SK-N-SH (cell line): ENCODE data around the gene DDC. TPM values are rescaled to one million over a fixed set of nuclear protein-coding genes. Genes with fewer than 3 reads are reported as not detected.

Experiments used
- CTCF ChIA-PET: fragments of 300-600, 350-600 bp; formaldehyde crosslinking; extraction: SDS; loops from one replicate; lab custom pipeline; 2021; lab: Yijun Ruan, JAX
- POLR2A ChIA-PET: fragments of 350-600 bp; sonication (Branson Sonifier 250); formaldehyde crosslinking; extraction: SDS; loops from one replicate; lab custom pipeline; 2020; ENCODE audit warnings: antibody characterized with exemption, inconsistent platforms; lab: Yijun Ruan, JAX
- DNase-seq: peaks from one replicate; pipeline ENCODE4 v3.0.0; 2012
- H2AFZ ChIP-seq: fragments of 200-600 bp; sonication (generic); 2 replicates; pipeline ENCODE4 v1.8.1; 2016; ENCODE audit warnings: antibody characterized with exemption, mild to moderate bottlenecking, low read depth
- H3F3A ChIP-seq: fragments of 200-600 bp; sonication (generic); replicated peaks from 2 replicates; pipeline ENCODE3; 2016; ENCODE audit warnings: antibody characterized with exemption, mild to moderate bottlenecking; ENCODE audit not compliant: insufficient read depth
- H3K27ac ChIP-seq, 2 experiments: fragments of 200-500 bp in 1 of 2; fragments of 200-600 bp in 1 of 2; sonication (Bioruptor generic) in 1 of 2; sonication (generic), shearing (Covaris generic) in 1 of 2; 2 replicates each; pipeline versions ENCODE4 v1.5.1 to v1.6.1; 2014 to 2016; ENCODE audit warnings: low read depth in 2 of 2, inconsistent platforms in 1 of 2, low read length in 1 of 2, mild to moderate bottlenecking in 1 of 2, mixed read lengths in 1 of 2
- H3K27me3 ChIP-seq: fragments of 200-600 bp; sonication (generic), shearing (Covaris generic); 2 replicates; pipeline ENCODE4 v1.6.1; 2016; ENCODE audit warnings: mixed run types; ENCODE audit not compliant: insufficient read depth
- H3K36me3 ChIP-seq, 2 experiments: fragments of 200-500 bp in 1 of 2; fragments of 200-600 bp in 1 of 2; sonication (Bioruptor generic) in 1 of 2; sonication (generic) in 1 of 2; replicated peaks in 1 of 2; 2 replicates each; pipeline versions ENCODE3 to v1.5.1; 2014 to 2016; ENCODE audit warnings: low read length in 1 of 2, mild to moderate bottlenecking in 1 of 2; ENCODE audit not compliant: insufficient read depth in 2 of 2, control insufficient read depth in 1 of 2
- H3K4me1 ChIP-seq, 2 experiments: fragments of 200-500 bp in 1 of 2; fragments of 200-600 bp in 1 of 2; sonication (Bioruptor generic) in 1 of 2; sonication (generic), shearing (Covaris generic) in 1 of 2; 2 replicates each; pipeline versions ENCODE4 v1.5.1 to v1.6.1; 2014 to 2016; ENCODE audit warnings: low read depth in 1 of 2, low read length in 1 of 2, mixed run types in 1 of 2; ENCODE audit not compliant: insufficient read depth in 2 of 2, control insufficient read depth in 1 of 2
- H3K4me2 ChIP-seq: fragments of 200-600 bp; sonication (generic), shearing (Covaris generic); 2 replicates; pipeline ENCODE4 v1.6.1; 2017; ENCODE audit warnings: mixed run types
- H3K4me3 ChIP-seq, 2 experiments: fragments of 200-500 bp in 1 of 2; fragments of 200-600 bp in 1 of 2; sonication (Bioruptor generic) in 1 of 2; sonication (generic), shearing (Covaris generic) in 1 of 2; 2 replicates each; pipeline versions ENCODE4 v1.5.1 to v1.8.1; 2014 to 2016; ENCODE audit warnings: low read depth in 2 of 2, inconsistent platforms in 1 of 2, low read length in 1 of 2, mild to moderate bottlenecking in 1 of 2, mixed read lengths in 1 of 2, moderate library complexity in 1 of 2
- H3K79me2 ChIP-seq: fragments of 200-600 bp; sonication (generic); 2 replicates; pipeline ENCODE4 v1.8.1; 2017; ENCODE audit warnings: mild to moderate bottlenecking; ENCODE audit not compliant: insufficient read depth
- H3K9ac ChIP-seq: fragments of 200-600 bp; sonication (generic); 2 replicates; pipeline ENCODE4 v1.6.1; 2017; ENCODE audit warnings: mixed run types
- H3K9me2 ChIP-seq: fragments of 200-600 bp; sonication (generic); 2 replicates; pipeline ENCODE4 v1.6.1; 2017; ENCODE audit warnings: mixed run types
- H3K9me3 ChIP-seq: fragments of 200-600 bp; sonication (generic); 2 replicates; pipeline ENCODE4 v1.6.1; 2017; ENCODE audit warnings: mixed run types, mild to moderate bottlenecking, moderate library complexity
- H4K20me1 ChIP-seq: fragments of 200-600 bp; sonication (generic); 2 replicates; pipeline ENCODE4 v1.6.1; 2017; ENCODE audit warnings: mild to moderate bottlenecking, mixed run types; ENCODE audit not compliant: insufficient read depth
- CHD2 ChIP-seq: fragments of 150-350 bp; IDR thresholded peaks from 2 replicates; pipeline ENCODE4 v1.6.1; 2018; ENCODE audit warnings: low read length; ENCODE audit not compliant: partially characterized antibody
- EP300 ChIP-seq, 2 experiments: IDR thresholded peaks; 2 replicates each; pipeline versions ENCODE4 v1.4.0 to v1.6.1; 2012; ENCODE audit warnings: borderline replicate concordance in 1 of 2, low read depth in 1 of 2, low read length in 1 of 2
- FOXJ3 ChIP-seq: sonication (generic); formaldehyde crosslinking; IDR thresholded peaks from 2 replicates; pipeline ENCODE4 v1.5.1; 2020; ENCODE audit warnings: mild to moderate bottlenecking, missing genetic modification reagents
- GABPA ChIP-seq: IDR thresholded peaks from 2 replicates; pipeline ENCODE4 v1.4.0; 2012; ENCODE audit warnings: low read depth, mild to moderate bottlenecking
- MEF2A ChIP-seq: IDR thresholded peaks from 2 replicates; pipeline ENCODE4 v1.4.0; 2012; ENCODE audit warnings: low read depth, borderline replicate concordance
- MXI1 ChIP-seq: IDR thresholded peaks from 2 replicates; pipeline ENCODE4 v1.6.1; 2012; ENCODE audit warnings: mild to moderate bottlenecking, low read depth, low read length, improper control_type of control experiment
- NRF1 ChIP-seq: IDR thresholded peaks from 2 replicates; pipeline ENCODE4 v1.6.1; 2012; ENCODE audit warnings: low read depth, mild to moderate bottlenecking, low read length
- RAD21 ChIP-seq: IDR thresholded peaks from 2 replicates; pipeline ENCODE4 v1.6.1; 2012; ENCODE audit warnings: mild to moderate bottlenecking, low read length
- RCOR1 ChIP-seq: fragments of 150-350 bp; IDR thresholded peaks from 2 replicates; pipeline ENCODE4 v1.6.1; 2017; ENCODE audit warnings: antibody characterized with exemption, low read length
- RFX5 ChIP-seq: IDR thresholded peaks from 2 replicates; pipeline ENCODE4 v1.6.1; 2012; ENCODE audit warnings: mild to moderate bottlenecking, improper control_type of control experiment, low read length
- RXRA ChIP-seq: IDR thresholded peaks from 2 replicates; pipeline ENCODE4 v1.4.0; 2012; ENCODE audit warnings: low read depth, mild to moderate bottlenecking, borderline replicate concordance
- SIN3A ChIP-seq: IDR thresholded peaks from 2 replicates; pipeline ENCODE4 v1.6.1; 2012; ENCODE audit warnings: low read depth, mild to moderate bottlenecking, low read length, moderate library complexity, borderline replicate concordance
- TAF1 ChIP-seq: IDR thresholded peaks from 2 replicates; pipeline ENCODE4 v1.6.1; 2012; ENCODE audit warnings: low read depth, mild to moderate bottlenecking, low read length, moderate library complexity, borderline replicate concordance
- YY1 ChIP-seq: IDR thresholded peaks from 2 replicates; pipeline ENCODE4 v1.4.0; 2012; ENCODE audit warnings: low read depth, mild to moderate bottlenecking
- WGBS: methylation state at CpG from one replicate; pipeline ENCODE4 v1.1.6; 2017; ENCODE audit warnings: low lambda C conversion rate; 5-methylcytosine and 5-hydroxymethylcytosine counted together
- polyA plus RNA-seq, 3 experiments: library from polyadenylated mRNA; depleted of rRNA; stranded (reverse); fragments of >200 nt; gene quantifications; 2 replicates each; pipeline ENCODE4 v1.2.3, GENCODE V29; 2012
- TF ChIP-seq, protein P1 (sequence below): IDR thresholded peaks from 2 replicates; pipeline ENCODE4 v1.6.1; 2012; ENCODE audit warnings: mild to moderate bottlenecking, low read depth, low read length, moderate library complexity
- TF ChIP-seq, protein P2 (sequence below): IDR thresholded peaks from 2 replicates; pipeline ENCODE4 v1.4.0; 2012; ENCODE audit warnings: low read depth, borderline replicate concordance
- TF ChIP-seq, protein P3 (sequence below): fragments of 150-350 bp; IDR thresholded peaks from 2 replicates; pipeline ENCODE4 v1.6.1; 2017; ENCODE audit warnings: antibody characterized with exemption, low read length, low read depth, borderline replicate concordance
- TF ChIP-seq, protein P4 (sequence below): IDR thresholded peaks from 2 replicates; pipeline ENCODE4; 2012
- TF ChIP-seq, protein P5 (sequence below): fragments of 150-350 bp; IDR thresholded peaks from 2 replicates; pipeline ENCODE4 v1.6.1; 2016; ENCODE audit warnings: mild to moderate bottlenecking, low read depth, low read length

The DDC gene
- polyA plus RNA-seq, 1 of the 3 experiments (the other 2 are of a cell fraction), result 1.8 TPM

DNA sequence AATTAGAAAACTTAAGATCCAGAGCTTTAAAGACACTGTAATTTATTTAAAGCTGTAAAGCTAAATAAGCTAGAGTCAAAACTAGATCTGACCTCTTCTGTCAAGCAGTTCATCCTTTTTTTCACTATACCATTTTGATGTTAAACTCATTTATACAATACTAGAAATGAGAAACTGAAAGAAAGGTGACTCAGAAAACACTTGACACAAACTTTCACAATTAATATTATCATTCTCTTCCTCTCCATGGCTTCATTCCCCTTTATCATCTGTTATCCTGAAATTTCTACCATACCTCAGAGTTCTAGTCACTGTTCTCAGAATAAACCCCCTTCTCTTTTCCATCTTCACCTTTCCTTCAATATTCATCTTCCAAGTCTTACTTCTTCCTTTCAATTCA lies 116.4 kb downstream of the DDC start:
- Histone ChIP-seq H3F3A (no peaks in the 10 kb centered on the region), H4K20me1 (no peaks in the 10 kb centered on the region), H2AFZ (no peak overlapping the region), H3K4me1 (peaks cover 0 to 20% of the 10 kb centered on the region in 2 experiments; a peak in 2 of 4 replicates), H3K9me2 (no peaks in the 10 kb centered on the region), H3K79me2 (peaks cover 25% of the 10 kb centered on the region; the same call in 1 of the 2 replicates), H3K36me3 (peaks cover 25 to 36% of the 10 kb centered on the region in 2 experiments), H3K27ac (no peak overlapping the region), H3K9ac (peak overlapping the region; percentile 71; the same call in 1 of the 2 replicates), H3K27me3 (no peaks in the 10 kb centered on the region), H3K4me3 (peak overlapping the region in 1 of 2 experiments; percentile 77; a peak in 2 of 4 replicates), H3K4me2 (peak overlapping the region; percentile 93), H3K9me3 (no peaks in the 10 kb centered on the region)
- ChIA-PET CTCF (interaction anchor here (0.9 to 3.8 kb wide), 9 partner anchors 13 to 243 kb away, joined by 3 to 19 read pairs (median 3); no protein-coding TSS in a partner anchor), POLR2A (no interaction called here)
- no peak for DNase-seq
- TF ChIP-seq YY1, result no peak
- TF ChIP-seq, protein P1, sequence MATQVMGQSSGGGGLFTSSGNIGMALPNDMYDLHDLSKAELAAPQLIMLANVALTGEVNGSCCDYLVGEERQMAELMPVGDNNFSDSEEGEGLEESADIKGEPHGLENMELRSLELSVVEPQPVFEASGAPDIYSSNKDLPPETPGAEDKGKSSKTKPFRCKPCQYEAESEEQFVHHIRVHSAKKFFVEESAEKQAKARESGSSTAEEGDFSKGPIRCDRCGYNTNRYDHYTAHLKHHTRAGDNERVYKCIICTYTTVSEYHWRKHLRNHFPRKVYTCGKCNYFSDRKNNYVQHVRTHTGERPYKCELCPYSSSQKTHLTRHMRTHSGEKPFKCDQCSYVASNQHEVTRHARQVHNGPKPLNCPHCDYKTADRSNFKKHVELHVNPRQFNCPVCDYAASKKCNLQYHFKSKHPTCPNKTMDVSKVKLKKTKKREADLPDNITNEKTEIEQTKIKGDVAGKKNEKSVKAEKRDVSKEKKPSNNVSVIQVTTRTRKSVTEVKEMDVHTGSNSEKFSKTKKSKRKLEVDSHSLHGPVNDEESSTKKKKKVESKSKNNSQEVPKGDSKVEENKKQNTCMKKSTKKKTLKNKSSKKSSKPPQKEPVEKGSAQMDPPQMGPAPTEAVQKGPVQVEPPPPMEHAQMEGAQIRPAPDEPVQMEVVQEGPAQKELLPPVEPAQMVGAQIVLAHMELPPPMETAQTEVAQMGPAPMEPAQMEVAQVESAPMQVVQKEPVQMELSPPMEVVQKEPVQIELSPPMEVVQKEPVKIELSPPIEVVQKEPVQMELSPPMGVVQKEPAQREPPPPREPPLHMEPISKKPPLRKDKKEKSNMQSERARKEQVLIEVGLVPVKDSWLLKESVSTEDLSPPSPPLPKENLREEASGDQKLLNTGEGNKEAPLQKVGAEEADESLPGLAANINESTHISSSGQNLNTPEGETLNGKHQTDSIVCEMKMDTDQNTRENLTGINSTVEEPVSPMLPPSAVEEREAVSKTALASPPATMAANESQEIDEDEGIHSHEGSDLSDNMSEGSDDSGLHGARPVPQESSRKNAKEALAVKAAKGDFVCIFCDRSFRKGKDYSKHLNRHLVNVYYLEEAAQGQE, result no peak
- TF ChIP-seq, protein P2, sequence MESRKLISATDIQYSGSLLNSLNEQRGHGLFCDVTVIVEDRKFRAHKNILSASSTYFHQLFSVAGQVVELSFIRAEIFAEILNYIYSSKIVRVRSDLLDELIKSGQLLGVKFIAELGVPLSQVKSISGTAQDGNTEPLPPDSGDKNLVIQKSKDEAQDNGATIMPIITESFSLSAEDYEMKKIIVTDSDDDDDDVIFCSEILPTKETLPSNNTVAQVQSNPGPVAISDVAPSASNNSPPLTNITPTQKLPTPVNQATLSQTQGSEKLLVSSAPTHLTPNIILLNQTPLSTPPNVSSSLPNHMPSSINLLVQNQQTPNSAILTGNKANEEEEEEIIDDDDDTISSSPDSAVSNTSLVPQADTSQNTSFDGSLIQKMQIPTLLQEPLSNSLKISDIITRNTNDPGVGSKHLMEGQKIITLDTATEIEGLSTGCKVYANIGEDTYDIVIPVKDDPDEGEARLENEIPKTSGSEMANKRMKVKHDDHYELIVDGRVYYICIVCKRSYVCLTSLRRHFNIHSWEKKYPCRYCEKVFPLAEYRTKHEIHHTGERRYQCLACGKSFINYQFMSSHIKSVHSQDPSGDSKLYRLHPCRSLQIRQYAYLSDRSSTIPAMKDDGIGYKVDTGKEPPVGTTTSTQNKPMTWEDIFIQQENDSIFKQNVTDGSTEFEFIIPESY, result no peak
- TF ChIP-seq NRF1, result no peak
- no peak for TF ChIP-seq CHD2
- no peak for TF ChIP-seq RXRA
- no peak for TF ChIP-seq RFX5
- TF ChIP-seq, protein P3, sequence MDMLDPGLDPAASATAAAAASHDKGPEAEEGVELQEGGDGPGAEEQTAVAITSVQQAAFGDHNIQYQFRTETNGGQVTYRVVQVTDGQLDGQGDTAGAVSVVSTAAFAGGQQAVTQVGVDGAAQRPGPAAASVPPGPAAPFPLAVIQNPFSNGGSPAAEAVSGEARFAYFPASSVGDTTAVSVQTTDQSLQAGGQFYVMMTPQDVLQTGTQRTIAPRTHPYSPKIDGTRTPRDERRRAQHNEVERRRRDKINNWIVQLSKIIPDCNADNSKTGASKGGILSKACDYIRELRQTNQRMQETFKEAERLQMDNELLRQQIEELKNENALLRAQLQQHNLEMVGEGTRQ, result no peak

DNA sequence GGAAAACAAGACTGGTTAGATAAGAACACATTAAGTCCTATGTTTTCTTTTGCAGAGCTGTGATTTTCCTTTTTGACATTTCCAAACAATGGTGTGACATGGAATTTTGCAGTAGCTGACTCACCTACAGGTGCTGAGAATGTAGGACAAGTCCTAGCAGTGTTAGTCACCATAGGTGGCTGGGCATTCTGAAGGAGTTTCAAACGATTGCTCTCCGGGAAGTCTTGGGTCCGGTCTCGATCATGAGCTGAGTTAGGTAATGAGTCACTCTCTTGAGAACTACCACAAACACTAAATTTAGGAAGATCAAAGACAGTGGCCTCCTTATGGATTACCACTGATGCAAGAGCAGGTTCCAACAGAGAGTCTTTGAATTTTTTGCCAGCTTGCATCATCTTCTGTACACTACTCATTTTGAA lies 118.7 kb downstream of the DDC start:
- DNase-seq, result no peak
- H3K4me2 ChIP-seq, result no peak overlapping the region
- no peaks in the 10 kb centered on the region for H3F3A ChIP-seq
- peaks cover 0 to 20% of the 10 kb centered on the region in 2 experiments; a peak in 2 of 4 replicates for H3K4me1 ChIP-seq
- no peaks in the 10 kb centered on the region for H3K27me3 ChIP-seq
- H4K20me1 ChIP-seq, result no peaks in the 10 kb centered on the region
- peaks cover 25% of the 10 kb centered on the region; the same call in 1 of the 2 replicates for H3K79me2 ChIP-seq
- WGBS, result 91% methylated on average over 4 of the region's 4 CpGs
- ChIA-PET CTCF (interaction anchor here (1.3 to 2.1 kb wide), 3 partner anchors 15 to 241 kb away, joined by 3 to 8 read pairs (median 5); no protein-coding TSS in a partner anchor), POLR2A (no interaction called here)
- no peak overlapping the region for H3K4me3 ChIP-seq
- no peak overlapping the region for H3K27ac ChIP-seq
- no peak overlapping the region for H3K9ac ChIP-seq
- no peaks in the 10 kb centered on the region for H3K9me3 ChIP-seq
- no peaks in the 10 kb centered on the region for H3K9me2 ChIP-seq
- peaks cover 36 to 51% of the 10 kb centered on the region in 2 experiments for H3K36me3 ChIP-seq
- no peak overlapping the region for H2AFZ ChIP-seq
- TF ChIP-seq RCOR1 (no peak), MXI1 (no peak), MEF2A (no peak), CHD2 (no peak), RAD21 (no peak), FOXJ3 (CRISPR knock-in tag) (no peak), GABPA (no peak), TAF1 (no peak), EP300 (IDR thresholded peaks at IDR 0.05; ENCODE audit: borderline replicate concordance in 1 of 2, low read depth in 1 of 2, low read length in 1 of 2) (no peak), SIN3A (no peak)
- TF ChIP-seq, protein P4, sequence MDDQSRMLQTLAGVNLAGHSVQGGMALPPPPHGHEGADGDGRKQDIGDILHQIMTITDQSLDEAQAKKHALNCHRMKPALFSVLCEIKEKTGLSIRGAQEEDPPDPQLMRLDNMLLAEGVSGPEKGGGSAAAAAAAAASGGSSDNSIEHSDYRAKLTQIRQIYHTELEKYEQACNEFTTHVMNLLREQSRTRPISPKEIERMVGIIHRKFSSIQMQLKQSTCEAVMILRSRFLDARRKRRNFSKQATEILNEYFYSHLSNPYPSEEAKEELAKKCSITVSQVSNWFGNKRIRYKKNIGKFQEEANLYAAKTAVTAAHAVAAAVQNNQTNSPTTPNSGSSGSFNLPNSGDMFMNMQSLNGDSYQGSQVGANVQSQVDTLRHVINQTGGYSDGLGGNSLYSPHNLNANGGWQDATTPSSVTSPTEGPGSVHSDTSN, result no peak
- TF ChIP-seq, protein P5, sequence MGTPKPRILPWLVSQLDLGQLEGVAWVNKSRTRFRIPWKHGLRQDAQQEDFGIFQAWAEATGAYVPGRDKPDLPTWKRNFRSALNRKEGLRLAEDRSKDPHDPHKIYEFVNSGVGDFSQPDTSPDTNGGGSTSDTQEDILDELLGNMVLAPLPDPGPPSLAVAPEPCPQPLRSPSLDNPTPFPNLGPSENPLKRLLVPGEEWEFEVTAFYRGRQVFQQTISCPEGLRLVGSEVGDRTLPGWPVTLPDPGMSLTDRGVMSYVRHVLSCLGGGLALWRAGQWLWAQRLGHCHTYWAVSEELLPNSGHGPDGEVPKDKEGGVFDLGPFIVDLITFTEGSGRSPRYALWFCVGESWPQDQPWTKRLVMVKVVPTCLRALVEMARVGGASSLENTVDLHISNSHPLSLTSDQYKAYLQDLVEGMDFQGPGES, result no peak
